Measurements from ENCODE around the gene PGF. TPM values are rescaled to one million over a fixed set of nuclear protein-coding genes. Genes with fewer than 3 reads are reported as not detected.

Gene PGF
- total RNA-seq, 1 donor from 2014 or later: 3.0 TPM

DNA sequence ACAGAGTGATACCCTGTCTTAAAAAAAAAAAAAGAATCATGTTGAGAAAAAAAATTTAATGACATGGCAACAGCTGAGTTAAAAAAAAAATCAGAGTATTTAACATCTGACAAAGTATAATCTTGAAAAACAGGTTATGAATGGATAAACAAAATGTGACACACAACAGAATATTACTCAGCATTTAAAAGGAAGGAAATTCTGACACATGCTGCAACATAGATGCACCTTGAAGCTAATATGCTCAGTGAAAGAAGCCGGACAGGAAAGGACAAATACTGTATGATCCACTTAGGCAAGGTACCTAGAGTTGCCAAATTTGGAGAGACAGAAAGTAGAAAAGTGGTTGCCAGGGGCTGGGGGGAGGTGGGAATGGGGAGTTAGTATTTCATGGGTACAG lies 27.9 kb upstream of the PGF start:
- Histone ChIP-seq H3K27me3 (ENCODE audit: low read depth) (no peaks in the 10 kb centered on the region), H3K4me1 (peaks cover 4% of the 10 kb centered on the region), H3K4me3 (no peak overlapping the region), H3K36me3 (no peaks in the 10 kb centered on the region), H3K27ac (no peak overlapping the region), H3K9me3 (no peaks in the 10 kb centered on the region)
- DNase-seq: no peak
- no peak for ATAC-seq
- intact Hi-C loops (cut with DNase I): no loop called here
- TF ChIP-seq, protein P1, sequence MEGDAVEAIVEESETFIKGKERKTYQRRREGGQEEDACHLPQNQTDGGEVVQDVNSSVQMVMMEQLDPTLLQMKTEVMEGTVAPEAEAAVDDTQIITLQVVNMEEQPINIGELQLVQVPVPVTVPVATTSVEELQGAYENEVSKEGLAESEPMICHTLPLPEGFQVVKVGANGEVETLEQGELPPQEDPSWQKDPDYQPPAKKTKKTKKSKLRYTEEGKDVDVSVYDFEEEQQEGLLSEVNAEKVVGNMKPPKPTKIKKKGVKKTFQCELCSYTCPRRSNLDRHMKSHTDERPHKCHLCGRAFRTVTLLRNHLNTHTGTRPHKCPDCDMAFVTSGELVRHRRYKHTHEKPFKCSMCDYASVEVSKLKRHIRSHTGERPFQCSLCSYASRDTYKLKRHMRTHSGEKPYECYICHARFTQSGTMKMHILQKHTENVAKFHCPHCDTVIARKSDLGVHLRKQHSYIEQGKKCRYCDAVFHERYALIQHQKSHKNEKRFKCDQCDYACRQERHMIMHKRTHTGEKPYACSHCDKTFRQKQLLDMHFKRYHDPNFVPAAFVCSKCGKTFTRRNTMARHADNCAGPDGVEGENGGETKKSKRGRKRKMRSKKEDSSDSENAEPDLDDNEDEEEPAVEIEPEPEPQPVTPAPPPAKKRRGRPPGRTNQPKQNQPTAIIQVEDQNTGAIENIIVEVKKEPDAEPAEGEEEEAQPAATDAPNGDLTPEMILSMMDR (IDR thresholded peaks at IDR 0.05): no peak

DNA sequence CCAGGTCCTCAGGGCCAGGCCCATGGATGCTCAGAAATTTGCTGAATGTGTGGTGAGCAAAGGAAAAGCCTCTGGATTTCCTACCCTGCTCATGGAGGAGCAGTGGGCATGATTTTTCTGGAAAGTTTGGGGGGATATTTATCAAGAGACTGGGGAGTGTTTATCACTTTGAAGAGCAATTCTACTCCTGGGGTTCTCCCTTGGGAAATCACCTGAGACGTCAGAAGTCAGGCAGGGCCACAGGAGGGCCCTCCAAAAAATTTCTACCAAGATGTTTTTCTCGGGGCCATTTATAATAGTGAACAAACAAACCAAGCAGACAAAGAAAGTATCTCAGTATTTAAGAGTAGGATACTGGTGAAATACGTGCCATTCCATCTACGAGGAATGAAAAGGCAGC lies 27.3 kb upstream of the PGF start:
- Histone ChIP-seq H3K4me1 (peaks cover 4% of the 10 kb centered on the region), H3K36me3 (no peaks in the 10 kb centered on the region), H3K27me3 (ENCODE audit: low read depth) (no peaks in the 10 kb centered on the region), H3K4me3 (no peak overlapping the region), H3K9me3 (no peaks in the 10 kb centered on the region), H3K27ac (no peak overlapping the region)
- TF ChIP-seq, protein P1 (IDR thresholded peaks at IDR 0.05): no peak
- ATAC-seq (no peak), DNase-seq (no peak)
- intact Hi-C loops (cut with DNase I): no loop called here

DNA sequence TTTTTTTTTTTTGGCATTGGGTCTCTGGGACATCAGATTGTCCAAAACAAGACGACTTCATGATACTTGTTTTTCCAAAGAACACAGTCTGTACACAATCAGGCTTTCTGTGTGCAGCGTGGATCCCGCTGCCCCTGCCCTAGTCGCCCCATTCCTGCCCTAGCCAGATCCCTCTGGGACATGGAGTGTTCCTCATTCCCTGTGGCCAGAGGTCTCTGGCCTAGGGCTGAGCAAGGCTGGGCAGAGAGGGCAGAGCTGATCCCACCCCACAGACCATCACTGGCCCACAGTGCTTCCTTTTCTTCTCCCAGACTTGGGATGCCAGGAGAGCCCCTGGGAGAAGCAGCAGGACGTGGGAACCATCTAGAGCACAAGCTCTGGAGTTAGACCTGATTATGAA lies 26.4 kb upstream of the PGF start:
- DNase-seq: no peak
- no peak overlapping the region for H3K27ac ChIP-seq

DNA sequence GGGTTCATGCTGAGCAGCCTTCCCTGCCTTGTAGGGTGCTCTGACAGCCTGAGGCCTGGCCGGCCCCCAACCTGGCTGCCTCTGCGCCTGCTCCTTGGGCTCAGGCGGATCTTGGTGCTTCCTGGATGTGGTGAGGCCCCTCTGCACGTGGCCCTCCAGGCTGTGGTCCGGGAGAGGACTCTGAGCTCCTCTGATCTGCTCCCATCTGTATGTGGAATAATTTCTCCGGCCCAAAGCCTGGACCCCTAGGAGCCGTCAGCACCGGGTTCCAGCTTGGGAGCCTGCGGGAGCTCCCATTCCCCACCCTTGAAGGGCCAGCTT lies 26.0 kb upstream of the PGF start:
- H3K27ac ChIP-seq: no peak overlapping the region
- DNase-seq (no peak), ATAC-seq (no peak)
- peaks cover 4% of the 10 kb centered on the region for H3K4me1 ChIP-seq
- H3K36me3 ChIP-seq: no peaks in the 10 kb centered on the region
- no peaks in the 10 kb centered on the region for H3K9me3 ChIP-seq
- intact Hi-C loops (cut with DNase I): no loop called here
- H3K4me3 ChIP-seq: no peak overlapping the region
- no peaks in the 10 kb centered on the region for H3K27me3 ChIP-seq (ENCODE audit: low read depth)
- TF ChIP-seq, protein P1 (IDR thresholded peaks at IDR 0.05): no peak

More for the DNA sequence above, 26.4 kb upstream of the PGF start:
- no peak for ATAC-seq
- H3K9me3 ChIP-seq: no peaks in the 10 kb centered on the region
- H3K4me1 ChIP-seq: peaks cover 4% of the 10 kb centered on the region
- TF ChIP-seq, protein P1 (IDR thresholded peaks at IDR 0.05): no peak
- no peak overlapping the region for H3K4me3 ChIP-seq
- no peaks in the 10 kb centered on the region for H3K36me3 ChIP-seq
- H3K27me3 ChIP-seq (ENCODE audit: low read depth): no peaks in the 10 kb centered on the region
- intact Hi-C loops (cut with DNase I): no loop called here

DNA sequence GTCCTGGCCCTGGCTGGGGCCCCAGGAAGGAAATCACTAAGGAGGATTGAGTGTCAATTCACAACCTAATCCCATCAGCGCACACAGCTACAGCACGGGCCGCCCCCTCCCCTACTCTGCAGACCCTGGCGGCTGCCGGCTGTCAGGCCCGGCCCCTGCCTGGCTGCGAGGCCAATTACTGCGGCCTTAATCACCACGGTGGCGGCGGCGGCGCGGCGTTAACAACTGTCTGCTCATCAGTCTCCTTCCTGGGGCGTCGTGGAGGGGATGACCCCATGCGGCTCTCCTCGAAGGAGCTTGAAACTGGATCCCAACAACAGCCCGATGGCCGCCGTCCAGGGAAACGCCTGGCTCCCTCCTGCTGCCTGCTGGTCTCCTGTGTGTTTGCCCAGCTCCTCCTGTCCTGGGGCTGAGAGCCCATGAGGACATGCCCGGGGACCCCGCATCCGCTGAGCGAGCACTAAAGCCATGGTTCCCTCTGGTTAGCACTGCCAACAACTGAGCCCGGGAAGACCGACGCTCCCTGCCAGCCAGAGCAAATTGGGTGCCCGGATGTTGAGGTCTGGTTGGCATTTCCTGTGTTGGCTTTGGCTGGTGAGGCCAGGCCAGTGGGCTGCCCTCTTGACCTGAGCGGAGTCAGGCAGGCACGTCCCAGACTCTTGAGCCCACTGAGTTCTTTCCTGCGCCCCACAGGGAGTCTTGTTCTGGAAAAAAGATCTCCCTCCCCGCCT lies 25.5 kb upstream of the PGF start:
- TF ChIP-seq, protein P1 (IDR thresholded peaks at IDR 0.05): no peak
- H3K4me1 ChIP-seq: peaks cover 4% of the 10 kb centered on the region
- intact Hi-C loops (cut with DNase I): no loop called here
- DNase-seq (no peak), ATAC-seq (peak in 1 of 2 donors; percentile 8)
- no peaks in the 10 kb centered on the region for H3K27me3 ChIP-seq (ENCODE audit: low read depth)
- no peak overlapping the region for H3K27ac ChIP-seq
- H3K36me3 ChIP-seq: no peaks in the 10 kb centered on the region
- H3K9me3 ChIP-seq: no peaks in the 10 kb centered on the region
- H3K4me3 ChIP-seq: no peak overlapping the region

Measured in lower lobe of right lung (tissue), 2 donors.